Vagina (tissue), 2 donors: Measurements from ENCODE around the gene SNAP47. TPM values are rescaled to one million over a fixed set of nuclear protein-coding genes. Genes with fewer than 3 reads are reported as not detected.

Source experiments
- DNase-seq, 2 donors: peaks; one replicate each; pipeline ENCODE4 v3.0.0-alpha.2; 2017; ENCODE audit errors: extremely low spot score in 2 of 2
- H3K27ac ChIP-seq: fragments of 200-600 bp; sonication (generic); one replicate; pipeline ENCODE4 v1.5.1; 2019
- H3K27me3 ChIP-seq: fragments of 200-600 bp; sonication (generic); one replicate; pipeline ENCODE4 v1.5.1; 2019
- H3K36me3 ChIP-seq, 2 donors: fragments of 200-600 bp; sonication (generic); one replicate each; pipeline ENCODE4 v1.5.1; 2017 to 2019
- H3K4me1 ChIP-seq: fragments of 200-600 bp; sonication (generic); one replicate; pipeline ENCODE4 v1.5.1; 2019
- H3K4me3 ChIP-seq, 2 donors: fragments of 200-600 bp; sonication (generic); 1 replicate in 1 of 2; 2 replicates in 1 of 2; pipeline ENCODE4 v1.5.1; 2016 to 2019
- H3K9me3 ChIP-seq: fragments of 200-600 bp; sonication (generic); one replicate; pipeline ENCODE4 v1.5.1; 2019
- POLR2A ChIP-seq, 2 donors: fragments of 450-650 bp; IDR thresholded peaks; one replicate each; pipeline ENCODE4 v1.6.1; 2017; ENCODE audit warnings: antibody characterized with exemption in 2 of 2, mild to moderate bottlenecking in 2 of 2, moderate library complexity in 2 of 2
- POLR2AphosphoS5 ChIP-seq, 2 donors: sonication (generic); formaldehyde crosslinking; IDR thresholded peaks; one replicate each; pipeline ENCODE4 v1.9.0; 2017; ENCODE audit warnings: antibody characterized with exemption in 2 of 2, mild to moderate bottlenecking in 2 of 2, low read depth in 1 of 2; ENCODE audit not compliant: insufficient read depth in 1 of 2
- intact Hi-C: fragments of 100-400 bp; cut with DNase I; formaldehyde crosslinking; loops from one replicate; pipeline ENCODE4 v1.15.1; 2023
- total RNA-seq: library from RNA; depleted of rRNA; stranded (reverse); fragments of >200 nt; gene quantifications from one replicate; pipeline ENCODE4 v1.2.3, GENCODE V29; 2016
- TF ChIP-seq, protein P1 (sequence below), 3 experiments: fragments of 450-650 bp in 2 of 3; fragments of 200-600 bp in 1 of 3; sonication (generic) in 1 of 3; IDR thresholded peaks; one replicate each; pipeline ENCODE4 v1.5.1; 2017 to 2019; ENCODE audit warnings: antibody characterized with exemption in 3 of 3, mild to moderate bottlenecking in 2 of 3, moderate library complexity in 2 of 3

Gene SNAP47
- total RNA-seq, 1 donor from 2014 or later, result 28.7 TPM

DNA sequence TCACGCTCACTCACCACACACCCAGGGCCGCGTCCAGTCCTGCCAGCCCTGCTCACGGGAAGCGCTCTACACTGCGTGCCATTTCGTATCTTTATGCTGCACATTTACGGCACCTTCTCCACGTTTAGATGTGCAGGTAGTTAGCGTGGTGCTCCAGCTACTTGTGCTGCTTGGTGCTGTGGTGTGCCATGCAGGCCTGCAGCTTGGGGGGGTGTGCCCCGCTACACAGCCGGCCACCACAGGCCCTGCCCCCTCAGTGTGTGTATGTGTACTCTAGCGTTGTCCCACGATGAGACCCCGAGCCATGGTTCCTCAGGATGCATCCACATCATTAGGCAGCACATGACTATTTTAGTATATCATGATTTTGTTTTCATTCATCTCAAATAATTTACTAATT is 38.3 kb downstream of the SNAP47 start:
- intact Hi-C loops, result no loop called here
- H3K4me1 ChIP-seq, result peaks cover 2% of the 10 kb centered on the region
- H3K27ac ChIP-seq, result no peak overlapping the region
- H3K4me3 ChIP-seq, result no peak overlapping the region
- no peak for DNase-seq
- H3K9me3 ChIP-seq, result no peaks in the 10 kb centered on the region
- no peaks in the 10 kb centered on the region for H3K27me3 ChIP-seq
- no peak for TF ChIP-seq POLR2AphosphoS5 (IDR thresholded peaks at IDR 0.05; ENCODE audit: insufficient read depth in 1 of 2, low read depth in 1 of 2)
- H3K36me3 ChIP-seq, result peaks cover 0 to 20% of the 10 kb centered on the region in 2 donors

DNA sequence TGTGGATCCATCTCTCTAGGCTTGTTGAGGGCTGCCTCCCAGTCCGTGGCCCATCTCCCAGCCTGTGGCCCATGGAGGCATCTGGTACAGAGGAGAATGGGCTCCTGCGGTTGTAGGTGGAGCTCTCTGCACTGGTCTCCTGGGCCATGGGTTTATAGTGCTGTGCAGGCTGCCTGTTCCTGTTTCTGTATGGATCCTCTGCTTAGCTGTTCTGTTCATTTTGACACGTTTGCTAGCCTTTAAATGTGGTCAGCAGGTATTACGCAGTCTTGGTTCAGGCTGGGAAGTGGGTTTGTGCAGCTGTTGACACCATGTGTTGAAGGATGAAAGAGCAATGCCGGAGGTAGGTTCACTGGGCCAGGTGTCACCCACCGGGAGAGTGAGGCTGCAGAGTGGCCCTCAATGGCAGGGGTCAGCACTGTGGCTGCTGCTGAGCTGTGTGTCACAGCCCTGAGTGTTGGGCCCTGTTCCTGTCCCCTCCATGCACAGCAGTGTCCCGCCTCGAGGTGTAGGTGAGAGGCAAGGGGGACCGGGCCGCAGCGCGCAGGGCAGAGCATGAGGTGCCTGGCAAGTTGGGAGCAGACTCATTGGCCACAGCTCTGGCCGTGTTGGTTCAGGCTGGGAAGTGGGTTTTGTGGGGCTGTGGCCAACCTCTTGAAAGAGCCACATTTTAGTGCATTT is 39.0 kb downstream of the SNAP47 start:
- Histone ChIP-seq H3K36me3 (peaks cover 0 to 13% of the 10 kb centered on the region in 2 donors), H3K4me3 (no peak overlapping the region), H3K4me1 (peaks cover 4% of the 10 kb centered on the region), H3K9me3 (no peaks in the 10 kb centered on the region), H3K27ac (no peak overlapping the region), H3K27me3 (no peaks in the 10 kb centered on the region)
- no peak for DNase-seq
- intact Hi-C loops, result no loop called here
- TF ChIP-seq POLR2AphosphoS5 (IDR thresholded peaks at IDR 0.05; ENCODE audit: insufficient read depth in 1 of 2, low read depth in 1 of 2) (peak in 1 of 2 donors; percentile 21), POLR2A (IDR thresholded peaks at IDR 0.05) (no peak)
- TF ChIP-seq, protein P1, sequence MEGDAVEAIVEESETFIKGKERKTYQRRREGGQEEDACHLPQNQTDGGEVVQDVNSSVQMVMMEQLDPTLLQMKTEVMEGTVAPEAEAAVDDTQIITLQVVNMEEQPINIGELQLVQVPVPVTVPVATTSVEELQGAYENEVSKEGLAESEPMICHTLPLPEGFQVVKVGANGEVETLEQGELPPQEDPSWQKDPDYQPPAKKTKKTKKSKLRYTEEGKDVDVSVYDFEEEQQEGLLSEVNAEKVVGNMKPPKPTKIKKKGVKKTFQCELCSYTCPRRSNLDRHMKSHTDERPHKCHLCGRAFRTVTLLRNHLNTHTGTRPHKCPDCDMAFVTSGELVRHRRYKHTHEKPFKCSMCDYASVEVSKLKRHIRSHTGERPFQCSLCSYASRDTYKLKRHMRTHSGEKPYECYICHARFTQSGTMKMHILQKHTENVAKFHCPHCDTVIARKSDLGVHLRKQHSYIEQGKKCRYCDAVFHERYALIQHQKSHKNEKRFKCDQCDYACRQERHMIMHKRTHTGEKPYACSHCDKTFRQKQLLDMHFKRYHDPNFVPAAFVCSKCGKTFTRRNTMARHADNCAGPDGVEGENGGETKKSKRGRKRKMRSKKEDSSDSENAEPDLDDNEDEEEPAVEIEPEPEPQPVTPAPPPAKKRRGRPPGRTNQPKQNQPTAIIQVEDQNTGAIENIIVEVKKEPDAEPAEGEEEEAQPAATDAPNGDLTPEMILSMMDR (IDR thresholded peaks at IDR 0.05), result no peak

DNA sequence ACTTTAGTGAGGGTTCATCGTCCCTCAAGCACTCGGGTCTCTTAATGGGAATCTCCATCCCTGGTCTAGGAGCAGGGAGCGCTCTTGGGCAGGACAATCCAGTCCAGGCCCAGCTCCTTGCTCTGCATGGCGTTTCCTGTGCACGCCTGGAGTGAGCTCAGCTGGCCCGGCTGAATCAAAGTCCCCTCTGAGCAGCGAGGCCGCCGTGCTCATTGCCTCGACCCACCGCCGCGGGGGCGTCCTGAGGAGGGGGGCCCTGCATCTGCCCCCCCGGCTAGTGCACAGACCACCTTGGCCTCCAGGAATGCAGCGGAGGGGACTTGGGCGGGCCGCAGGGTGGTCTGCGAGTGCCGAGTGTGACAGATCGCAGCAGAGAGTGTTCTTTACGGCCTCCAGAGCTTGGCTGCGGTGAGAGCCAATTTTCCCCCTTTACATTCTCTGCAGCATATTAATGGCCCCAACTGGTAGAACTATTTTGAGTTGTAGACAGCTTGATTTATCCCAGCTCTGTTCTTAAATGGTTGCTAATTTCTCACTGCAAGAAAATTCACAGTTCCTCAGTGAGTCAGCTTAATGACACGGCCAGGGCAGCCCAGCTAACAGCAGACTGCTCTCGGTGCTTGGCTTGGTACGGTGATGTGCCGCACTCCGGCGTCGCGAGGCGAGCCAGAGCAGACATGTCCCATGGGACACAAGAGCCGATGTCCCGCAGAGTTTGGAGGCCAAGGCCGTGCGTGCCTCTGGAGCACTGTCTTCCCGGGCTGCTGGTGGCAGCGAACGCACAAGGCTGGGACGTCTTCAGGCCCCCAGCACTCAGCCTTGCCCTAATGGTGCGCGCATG is 39.8 kb downstream of the SNAP47 start:
- peaks cover 0 to 13% of the 10 kb centered on the region in 2 donors for H3K36me3 ChIP-seq
- TF ChIP-seq, protein P1 (IDR thresholded peaks at IDR 0.05), result no peak
- no peak for TF ChIP-seq POLR2AphosphoS5 (IDR thresholded peaks at IDR 0.05; ENCODE audit: insufficient read depth in 1 of 2, low read depth in 1 of 2)
- no peak for TF ChIP-seq POLR2A (IDR thresholded peaks at IDR 0.05)
- DNase-seq, result no peak
- H3K27me3 ChIP-seq, result no peaks in the 10 kb centered on the region
- H3K4me3 ChIP-seq, result no peak overlapping the region
- peaks cover 4% of the 10 kb centered on the region for H3K4me1 ChIP-seq
- H3K9me3 ChIP-seq, result no peaks in the 10 kb centered on the region
- no peak overlapping the region for H3K27ac ChIP-seq
- intact Hi-C loops, result no loop called here

DNA sequence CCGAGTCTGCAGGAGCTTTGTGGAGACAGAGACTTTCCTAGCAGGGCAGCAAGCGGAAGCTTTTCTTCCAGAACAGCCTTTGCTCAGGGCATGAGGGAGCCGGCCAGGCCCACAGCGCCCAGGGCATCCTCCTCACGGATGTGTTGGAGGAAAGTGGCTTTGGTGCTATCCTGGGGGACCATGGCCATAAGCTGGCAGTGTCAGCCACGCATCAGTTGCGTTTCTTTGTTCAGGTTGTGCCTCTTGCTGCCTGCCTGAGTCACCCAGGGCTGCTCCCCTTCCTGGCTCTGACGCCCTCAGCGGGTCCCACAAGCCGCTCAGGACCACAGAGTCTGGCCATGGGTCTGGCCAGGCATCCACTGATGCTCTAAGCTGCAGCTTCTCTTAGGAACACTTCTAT is 40.6 kb downstream of the SNAP47 start:
- Histone ChIP-seq H3K27ac (no peak overlapping the region), H3K36me3 (peaks cover 0 to 18% of the 10 kb centered on the region in 2 donors), H3K4me3 (no peak overlapping the region), H3K27me3 (no peaks in the 10 kb centered on the region), H3K9me3 (no peaks in the 10 kb centered on the region), H3K4me1 (peaks cover 4% of the 10 kb centered on the region)
- DNase-seq, result no peak
- intact Hi-C loops, result no loop called here
- TF ChIP-seq, protein P1 (IDR thresholded peaks at IDR 0.05), result no peak
- TF ChIP-seq POLR2AphosphoS5 (IDR thresholded peaks at IDR 0.05; ENCODE audit: insufficient read depth in 1 of 2, low read depth in 1 of 2), result no peak
- TF ChIP-seq POLR2A (IDR thresholded peaks at IDR 0.05), result no peak

DNA sequence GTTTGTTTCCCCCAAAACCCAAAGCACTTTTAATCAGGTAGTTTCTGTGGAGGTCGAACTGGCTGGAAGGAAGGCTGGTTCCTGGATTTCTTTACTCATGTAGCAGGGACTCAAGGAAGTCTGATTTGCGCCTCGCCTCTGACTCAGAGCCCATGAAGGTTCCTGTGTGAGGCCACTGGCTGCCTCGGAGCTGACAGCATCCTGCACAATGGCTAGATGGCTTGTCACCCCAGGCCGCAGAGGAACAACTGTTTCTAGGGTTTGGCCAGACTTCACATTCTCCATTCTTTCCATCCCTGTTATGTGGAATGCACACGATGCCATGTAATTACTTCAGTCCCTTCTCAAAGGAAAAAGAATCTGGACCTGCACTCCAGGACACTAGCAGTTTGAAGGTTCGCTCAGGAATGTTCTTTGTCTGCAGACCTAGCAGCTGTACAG is 41.1 kb downstream of the SNAP47 start:
- TF ChIP-seq POLR2AphosphoS5 (IDR thresholded peaks at IDR 0.05; ENCODE audit: insufficient read depth in 1 of 2, low read depth in 1 of 2), result no peak
- TF ChIP-seq POLR2A (IDR thresholded peaks at IDR 0.05), result no peak
- TF ChIP-seq, protein P1 (IDR thresholded peaks at IDR 0.05), result no peak
- H3K27ac ChIP-seq, result no peak overlapping the region
- H3K27me3 ChIP-seq, result no peaks in the 10 kb centered on the region
- peaks cover 0 to 20% of the 10 kb centered on the region in 2 donors for H3K36me3 ChIP-seq
- no peaks in the 10 kb centered on the region for H3K9me3 ChIP-seq
- H3K4me1 ChIP-seq, result peaks cover 4% of the 10 kb centered on the region
- DNase-seq, result no peak
- intact Hi-C loops, result no loop called here
- no peak overlapping the region for H3K4me3 ChIP-seq
